ENCODE results near the gene SORCS2.

- TF ChIP-seq EZH2 (IDR thresholded peaks at IDR 0.05; ENCODE audit: insufficient read depth, poor library complexity, severe bottlenecking): no peak
- no peak for TF ChIP-seq EZH2phosphoT487 (IDR thresholded peaks at IDR 0.05; ENCODE audit: insufficient read depth, low read depth)
These were observed 111.2 kb downstream of the SORCS2 start for GRCh38 chr4:7303561-7303960.

All from GM23248 (cell line).